NCI-H1048 (cell line): ENCODE data around the gene TUBG2.
"Not testable (repeated sequence)": the region's sequence is repeated elsewhere in the genome, so short reads cannot be mapped to it uniquely, and the experiment has no call there.

Experiments
- DNase-seq: peaks from one replicate; lab custom pipeline; 2025; lab: John Stamatoyannopoulos, UW

Gene TUBG2

GRCh38 chr17:42659079-42659931 is at the start of gene TUBG2:
Gene TUBG2, plus strand, starts transcription at chr17:42659284. Its CDS starts 220 bp downstream, at chr17:42659504.
- peak; percentile 92 for DNase-seq

- DNase-seq, result not testable (repeated sequence)
Observed at GRCh38 chr17:42609814-42610801, 49.0 kb upstream of the TUBG2 start.

- no peak for DNase-seq
Observed at GRCh38 chr17:42612013-42612412, 47.1 kb upstream of the TUBG2 start.

GRCh38 chr17:42613699-42614295 is 45.3 kb upstream of the TUBG2 start:
- DNase-seq, result no peak

GRCh38 chr17:42617956-42618431 is 41.1 kb upstream of the TUBG2 start:
- DNase-seq, result no peak

- no peak for DNase-seq
Observed at GRCh38 chr17:42618442-42619150, 40.5 kb upstream of the TUBG2 start.

GRCh38 chr17:42621987-42622386 is 37.1 kb upstream of the TUBG2 start:
- DNase-seq, result not testable (repeated sequence)

- no peak for DNase-seq
Observed at GRCh38 chr17:42623271-42623670, 35.8 kb upstream of the TUBG2 start.

GRCh38 chr17:42623732-42624596 is 35.1 kb upstream of the TUBG2 start:
- no peak for DNase-seq

GRCh38 chr17:42627032-42627764 is 31.9 kb upstream of the TUBG2 start:
- DNase-seq, result not testable (repeated sequence)

- DNase-seq, result no peak
Observed at GRCh38 chr17:42629411-42630009, 29.6 kb upstream of the TUBG2 start.

- no peak for DNase-seq
Observed at GRCh38 chr17:42632949-42633444, 26.1 kb upstream of the TUBG2 start.

GRCh38 chr17:42639525-42640113 is 19.5 kb upstream of the TUBG2 start:
- no peak for DNase-seq

- no peak for DNase-seq
Observed at GRCh38 chr17:42640121-42640520, 19.0 kb upstream of the TUBG2 start.

- no peak for DNase-seq
Observed at GRCh38 chr17:42642336-42642735, 16.7 kb upstream of the TUBG2 start.

- DNase-seq, result no peak
Observed at GRCh38 chr17:42647778-42648177, 11.3 kb upstream of the TUBG2 start.

GRCh38 chr17:42651392-42651791 is 7.7 kb upstream of the TUBG2 start:
- DNase-seq, result no peak
